IPS-18c (cell line): Measurements from ENCODE around the gene LAMC2.
"Not testable (repeated sequence)": the region's sequence is repeated elsewhere in the genome, so short reads cannot be mapped to it uniquely, and the experiment has no call there.

Source experiments
- H3K4me3 ChIP-seq: 2 replicates; pipeline ENCODE4 v1.7.0; 2013; ENCODE audit warnings: low read depth, mild to moderate bottlenecking, low read length, moderate library complexity; ENCODE audit not compliant: insufficient read depth
- H3K9me3 ChIP-seq: one replicate; pipeline ENCODE4 v1.6.1; 2013; ENCODE audit warnings: mild to moderate bottlenecking, low read length, moderate library complexity; ENCODE audit not compliant: control insufficient read depth, insufficient read depth

Gene LAMC2

GRCh38 chr1:183185941-183186490, at the start of gene LAMC2:
Gene LAMC2 (plus strand): TSS chr1:183186264. CDS start chr1:183186353, 89 bp downstream.
- peak within 1 kb of the TSS; percentile 42 for H3K4me3 ChIP-seq

DNA sequence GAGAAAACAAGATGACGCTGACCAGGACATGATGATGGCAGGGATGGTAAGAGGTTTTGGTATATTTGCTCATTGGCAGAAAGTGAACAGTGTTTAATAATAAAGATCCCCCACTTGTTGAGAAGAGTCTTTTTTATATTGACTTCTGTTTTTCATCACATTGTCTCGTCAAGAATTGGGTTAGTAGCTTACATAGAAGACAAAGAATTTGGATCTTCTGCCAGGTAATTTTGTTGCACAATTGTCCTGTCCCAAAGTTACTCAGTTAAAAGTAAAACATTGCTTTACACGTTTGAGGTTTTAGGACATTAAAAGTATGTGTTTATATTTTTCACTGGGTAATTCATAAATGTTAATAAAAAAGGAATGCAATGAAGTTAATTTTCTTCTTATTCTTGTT, 48.3 kb upstream of the LAMC2 start:
- Histone ChIP-seq H3K4me3 (no peak overlapping the region), H3K9me3 (no peaks in the 10 kb centered on the region)

More at GRCh38 chr1:183185941-183186490, at the start of gene LAMC2:
- H3K9me3 ChIP-seq, result no peaks in the 10 kb centered on the region

DNA sequence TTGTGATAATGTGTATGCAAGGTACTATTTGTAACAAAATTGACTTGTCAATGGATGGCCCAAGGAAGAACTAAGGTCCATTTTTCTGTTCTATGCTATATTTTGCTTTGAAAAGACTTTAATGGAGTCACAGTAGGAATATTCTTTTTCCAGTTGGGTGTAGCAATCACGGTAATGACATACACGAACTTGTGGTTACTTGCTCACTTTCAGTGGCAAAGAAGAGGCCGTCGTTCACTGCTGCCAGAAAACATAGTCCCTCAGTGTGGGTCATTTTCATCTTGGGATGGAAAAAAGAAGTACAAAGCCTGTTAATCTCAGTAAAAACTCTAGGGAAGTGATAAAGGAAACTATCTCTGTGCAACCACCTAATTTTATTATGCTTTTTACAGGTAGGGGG, 47.8 kb upstream of the LAMC2 start:
- Histone ChIP-seq H3K4me3 (no peak overlapping the region), H3K9me3 (no peaks in the 10 kb centered on the region)

DNA sequence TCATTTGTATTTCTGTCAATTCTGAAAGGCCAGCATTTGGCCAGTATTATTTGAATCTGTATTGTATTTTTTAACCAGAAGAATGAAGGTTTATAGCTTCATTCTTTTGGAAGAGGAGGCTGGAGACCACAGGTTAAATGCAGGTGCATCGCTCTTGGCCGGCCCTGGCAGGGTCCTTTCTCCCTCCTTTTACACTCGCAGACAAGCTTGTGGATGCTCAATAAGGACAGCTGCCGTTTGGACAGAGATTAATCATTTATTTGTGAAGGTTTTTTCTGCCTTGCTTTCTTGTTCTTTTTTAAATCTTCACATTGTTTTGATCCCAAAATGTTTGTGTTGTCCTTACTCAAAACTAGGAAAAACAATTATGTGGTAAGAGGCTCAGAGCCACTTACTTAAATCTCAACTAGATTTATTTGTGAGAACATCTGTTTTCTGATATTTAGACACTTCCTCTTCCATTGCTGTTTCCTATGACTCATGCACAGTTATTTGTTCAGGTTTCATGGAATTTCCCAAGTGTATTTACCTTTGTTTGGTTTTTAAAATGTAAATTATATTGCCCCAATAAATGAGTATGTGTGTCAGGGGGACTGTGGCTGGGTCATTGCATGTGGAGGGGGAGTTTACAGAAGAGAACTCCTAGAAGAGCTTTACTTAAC, 46.7 kb upstream of the LAMC2 start:
- no peaks in the 10 kb centered on the region for H3K9me3 ChIP-seq
- H3K4me3 ChIP-seq, result no peak overlapping the region

DNA sequence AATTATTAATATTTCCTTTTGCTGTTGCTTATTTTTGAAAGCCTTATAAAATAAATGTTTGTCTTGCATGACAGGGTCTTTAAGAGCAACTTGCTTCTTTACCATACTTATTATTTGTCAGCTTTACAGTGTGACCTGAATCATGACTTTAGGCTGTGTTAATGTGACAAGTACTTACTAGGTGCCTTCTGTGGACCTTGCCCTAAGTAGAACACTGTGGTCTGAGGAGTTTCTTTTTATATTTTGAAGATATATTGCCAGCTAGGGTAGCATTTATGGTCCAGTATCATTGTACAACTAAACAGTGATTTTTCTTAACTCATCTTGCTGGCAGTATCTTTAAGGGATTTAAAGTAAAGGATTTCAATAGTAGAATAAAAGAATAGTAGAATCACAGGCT, 45.4 kb upstream of the LAMC2 start:
- H3K9me3 ChIP-seq, result no peaks in the 10 kb centered on the region
- H3K4me3 ChIP-seq, result no peak overlapping the region

DNA sequence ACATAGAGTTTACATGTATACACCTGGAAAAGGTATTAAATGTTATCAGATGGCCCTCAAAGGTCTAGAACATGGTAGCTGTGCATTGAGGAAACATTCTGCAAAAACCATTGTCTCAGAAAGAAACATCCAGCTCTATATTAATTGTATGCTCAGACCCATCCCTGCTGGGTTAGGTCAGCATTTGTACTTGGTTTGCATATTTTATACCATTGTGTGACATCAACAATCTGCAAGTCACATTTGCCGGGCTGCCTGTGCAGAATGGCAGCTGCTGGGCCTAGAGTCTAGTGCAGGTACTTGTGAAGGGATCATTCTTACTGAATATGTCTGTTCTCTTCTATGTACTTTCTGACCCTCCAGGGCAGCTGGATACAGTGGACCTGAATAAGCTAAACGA, 43.9 kb upstream of the LAMC2 start:
- H3K9me3 ChIP-seq, result no peaks in the 10 kb centered on the region
- H3K4me3 ChIP-seq, result no peak overlapping the region

GRCh38 chr1:183143576-183144315, 42.3 kb upstream of the LAMC2 start:
- H3K9me3 ChIP-seq, result no peaks in the 10 kb centered on the region
- H3K4me3 ChIP-seq, result no peak overlapping the region

DNA sequence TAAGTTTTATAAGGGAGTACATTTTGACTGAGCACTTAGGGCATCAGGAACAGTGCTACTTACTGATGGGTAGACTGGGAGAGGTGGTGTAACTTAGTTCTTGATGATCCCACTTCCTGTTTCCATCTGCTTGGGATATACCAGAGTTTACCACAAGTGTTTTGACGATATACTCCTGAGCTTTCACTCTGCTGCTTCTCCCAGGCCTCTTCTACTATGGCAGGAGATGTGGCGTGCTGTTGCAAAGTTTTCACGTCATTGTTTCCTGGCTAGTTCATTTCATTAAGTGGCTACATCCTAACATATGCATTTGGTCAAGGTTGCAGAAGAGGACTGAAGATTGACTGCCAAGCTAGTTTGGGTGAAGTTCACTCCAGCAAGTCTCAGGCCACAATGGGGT, 41.3 kb upstream of the LAMC2 start:
- H3K9me3 ChIP-seq, result no peaks in the 10 kb centered on the region

DNA sequence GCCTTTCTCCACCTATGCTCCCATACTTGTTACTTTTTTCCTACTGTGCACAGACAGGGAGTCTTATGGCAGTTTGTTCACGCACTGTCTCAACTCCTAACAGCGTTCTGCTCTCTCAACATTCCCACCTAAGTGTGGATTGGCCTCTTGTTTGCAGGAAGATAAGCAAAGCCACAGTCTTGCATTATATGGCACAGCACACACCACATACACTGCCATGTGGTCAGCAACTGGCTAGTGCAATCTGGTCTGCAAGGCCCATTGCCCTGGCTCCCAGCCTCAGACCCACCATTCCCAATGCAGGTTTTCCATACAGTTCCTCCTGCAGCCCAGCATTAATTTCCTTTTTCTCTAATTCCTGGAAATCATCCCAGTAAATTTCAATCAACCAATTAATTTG, 38.3 kb upstream of the LAMC2 start:
- H3K9me3 ChIP-seq, result no peaks in the 10 kb centered on the region

More for the DNA sequence above, 41.3 kb upstream of the LAMC2 start:
- no peak overlapping the region for H3K4me3 ChIP-seq

DNA sequence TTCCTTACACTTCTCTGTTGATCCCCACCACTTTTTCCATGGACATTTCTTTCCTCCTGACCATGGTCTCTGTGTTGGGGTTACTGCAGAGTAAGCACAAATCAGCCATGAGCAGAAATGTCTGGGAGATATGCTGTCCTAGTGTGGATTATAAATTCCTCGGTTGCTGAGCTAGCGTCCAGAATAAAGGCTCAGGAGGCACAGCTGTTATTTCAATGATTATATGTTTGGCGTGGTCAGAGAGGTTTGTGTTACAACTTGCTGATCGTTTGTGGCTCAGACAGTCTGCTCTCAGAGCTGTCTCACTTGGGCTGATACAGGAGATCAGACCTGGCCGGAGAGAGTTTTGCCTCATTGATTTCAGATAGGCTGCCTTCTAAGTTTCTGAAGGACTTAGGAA, 37.5 kb upstream of the LAMC2 start:
- no peak overlapping the region for H3K4me3 ChIP-seq
- H3K9me3 ChIP-seq, result no peaks in the 10 kb centered on the region

More for the DNA sequence above, 38.3 kb upstream of the LAMC2 start:
- no peak overlapping the region for H3K4me3 ChIP-seq

DNA sequence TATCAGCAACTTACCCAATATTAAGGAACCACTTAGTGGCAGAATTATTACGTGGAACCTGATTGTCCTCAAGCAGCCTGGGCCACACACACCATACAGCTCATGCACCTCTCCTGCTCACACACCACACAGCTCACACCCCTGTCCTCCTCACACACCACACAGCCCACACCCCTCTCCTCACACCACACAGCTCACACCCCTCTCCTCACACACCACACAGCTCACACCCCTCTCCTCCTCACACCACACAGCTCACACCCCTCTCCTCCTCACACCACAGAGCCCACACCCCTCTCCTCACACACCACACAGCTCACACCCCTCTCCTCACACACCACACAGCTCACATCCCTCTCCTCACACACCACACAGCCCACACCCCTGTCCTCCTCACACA, 36.8 kb upstream of the LAMC2 start:
- Histone ChIP-seq H3K9me3 (no peaks in the 10 kb centered on the region), H3K4me3 (no peak overlapping the region)

DNA sequence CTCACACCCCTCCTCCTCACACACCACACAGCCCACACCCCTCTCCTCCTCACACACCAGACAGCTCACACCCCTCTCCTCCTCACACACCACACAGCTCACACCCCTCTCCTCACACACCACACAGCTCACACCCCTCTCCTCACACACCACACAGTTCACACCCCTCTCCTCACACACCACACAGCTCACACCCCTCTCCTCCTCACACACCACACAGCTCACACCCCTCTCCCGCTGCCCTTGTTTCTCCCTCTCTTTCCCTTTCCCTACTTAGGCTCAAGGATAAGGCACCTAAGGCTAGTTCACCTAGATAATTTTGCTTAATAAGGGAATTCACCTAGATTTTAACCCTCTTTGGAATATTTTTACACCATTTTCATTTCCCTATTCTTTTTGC, 36.0 kb upstream of the LAMC2 start:
- not testable (repeated sequence) for H3K4me3 ChIP-seq, H3K9me3 ChIP-seq

GRCh38 chr1:183150445-183150844, 35.6 kb upstream of the LAMC2 start:
- H3K9me3 ChIP-seq, result no peaks in the 10 kb centered on the region
- no peak overlapping the region for H3K4me3 ChIP-seq

GRCh38 chr1:183152180-183152579, 33.9 kb upstream of the LAMC2 start:
- Histone ChIP-seq H3K4me3 (no peak overlapping the region), H3K9me3 (no peaks in the 10 kb centered on the region)

DNA sequence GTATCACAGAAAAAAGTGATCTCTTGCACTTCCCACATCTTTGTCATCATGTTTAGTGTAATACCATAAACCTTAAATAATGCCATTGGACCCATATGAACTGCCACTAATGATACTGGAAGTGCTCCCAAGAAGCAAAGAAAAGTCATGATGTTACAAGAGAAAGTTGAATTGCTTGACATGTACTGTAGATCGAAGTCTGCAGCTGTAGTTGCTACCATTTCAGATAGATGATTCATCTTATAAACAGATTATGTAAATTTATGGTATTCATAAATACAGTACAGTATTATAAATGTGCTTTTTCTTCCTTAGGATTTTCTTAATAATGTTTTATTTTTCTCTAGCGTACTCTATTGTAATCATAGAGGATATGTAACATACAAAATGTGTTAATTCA, 30.1 kb upstream of the LAMC2 start:
- no peak overlapping the region for H3K4me3 ChIP-seq
- H3K9me3 ChIP-seq, result no peaks in the 10 kb centered on the region

DNA sequence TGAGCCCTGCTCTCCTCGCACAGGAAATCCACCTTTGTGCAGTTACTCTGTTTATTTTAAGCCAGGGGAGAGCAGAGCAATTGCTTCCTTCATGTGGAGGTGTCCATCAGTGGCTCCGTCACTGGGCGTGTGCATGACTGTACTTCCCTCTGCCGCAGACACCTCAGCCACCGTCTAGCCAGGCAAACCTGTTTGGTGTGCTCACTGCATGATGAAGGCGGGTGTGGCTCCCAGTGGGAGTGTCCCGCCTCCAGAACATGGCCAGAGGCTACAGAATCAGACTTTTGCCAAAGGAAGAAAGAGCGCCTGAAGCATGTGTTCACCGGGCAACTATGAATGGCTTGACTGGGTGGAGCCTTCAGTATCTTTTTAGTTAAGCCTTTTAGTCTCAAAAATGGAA, 26.1 kb upstream of the LAMC2 start:
- no peak overlapping the region for H3K4me3 ChIP-seq
- no peaks in the 10 kb centered on the region for H3K9me3 ChIP-seq

DNA sequence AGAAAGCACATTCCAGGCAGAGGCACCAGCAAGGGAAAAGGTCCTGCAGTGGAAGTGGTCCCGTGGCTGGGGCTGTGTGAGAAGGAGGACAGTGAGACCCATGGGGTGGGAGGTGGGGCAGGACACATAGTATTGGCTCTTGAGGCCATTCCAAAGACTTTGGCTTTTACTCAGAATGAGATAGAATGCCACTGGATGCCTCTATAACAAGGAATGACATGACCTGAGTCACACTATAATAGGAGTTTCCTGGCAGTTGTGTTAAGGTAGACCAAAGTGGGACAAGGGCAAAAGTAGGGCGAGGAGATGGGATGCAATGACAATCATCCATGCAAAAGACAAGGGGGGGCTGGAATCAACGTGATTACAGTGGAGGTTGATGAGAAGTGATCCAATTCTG, 24.7 kb upstream of the LAMC2 start:
- H3K4me3 ChIP-seq, result no peak overlapping the region

GRCh38 chr1:183163316-183163715, 22.7 kb upstream of the LAMC2 start:
- Histone ChIP-seq H3K9me3 (no peaks in the 10 kb centered on the region), H3K4me3 (no peak overlapping the region)

More for the DNA sequence above, 24.7 kb upstream of the LAMC2 start:
- no peaks in the 10 kb centered on the region for H3K9me3 ChIP-seq
